Measurements from ENCODE around the gene OR2T1.
A peak's percentile ranks its signal among the peaks of the same experiment; 100 is the strongest.
"Not testable (repeated sequence)": the region's sequence is repeated elsewhere in the genome, so short reads cannot be mapped to it uniquely, and the experiment has no call there.

OR2T1 gene

GRCh38 chr1:248417854-248418253 is 15.0 kb downstream of the OR2T1 start:
- no peak for DNase-seq
- TF ChIP-seq POLR2A (IDR thresholded peaks at IDR 0.05; ENCODE audit: low read length) (no peak), GATA1 (IDR thresholded peaks at IDR 0.05; ENCODE audit: low read depth, low read length) (no peak)

- DNase-seq, result peak; percentile 7 to 8
- TF ChIP-seq POLR2A (IDR thresholded peaks at IDR 0.05; ENCODE audit: low read length), result no peak
- TF ChIP-seq GATA1 (IDR thresholded peaks at IDR 0.05; ENCODE audit: low read depth, low read length), result no peak
These were observed 18.5 kb downstream of the OR2T1 start for GRCh38 chr1:248421384-248421783.

GRCh38 chr1:248427526-248428191 is 24.8 kb downstream of the OR2T1 start:
- not testable (repeated sequence) for DNase-seq

GRCh38 chr1:248428192-248428533 is 25.3 kb downstream of the OR2T1 start:
- DNase-seq, result not testable (repeated sequence)

- DNase-seq, result not testable (repeated sequence)
These were observed 28.8 kb downstream of the OR2T1 start for GRCh38 chr1:248431683-248432082.

GRCh38 chr1:248432201-248432600 is 29.4 kb downstream of the OR2T1 start:
- DNase-seq, result not testable (repeated sequence)

- DNase-seq, result not testable (repeated sequence)
These were observed 31.1 kb downstream of the OR2T1 start for GRCh38 chr1:248433811-248434415.

- DNase-seq, result not testable (repeated sequence)
These were observed 32.1 kb downstream of the OR2T1 start for GRCh38 chr1:248434913-248435312.

- DNase-seq, result not testable (repeated sequence)
These were observed 33.5 kb downstream of the OR2T1 start for GRCh38 chr1:248436303-248436702.

GRCh38 chr1:248438668-248439067 is 35.8 kb downstream of the OR2T1 start:
- not testable (repeated sequence) for DNase-seq

GRCh38 chr1:248439283-248439682 is 36.4 kb downstream of the OR2T1 start:
- DNase-seq, result not testable (repeated sequence)

GRCh38 chr1:248442500-248443277 is 39.8 kb downstream of the OR2T1 start:
- not testable (repeated sequence) for DNase-seq

GRCh38 chr1:248444603-248445002 is 41.8 kb downstream of the OR2T1 start:
- not testable (repeated sequence) for DNase-seq

- not testable (repeated sequence) for DNase-seq
These were observed 42.6 kb downstream of the OR2T1 start, which contains the start of gene OR2T2 for GRCh38 chr1:248445399-248445798. TSS of gene OR2T2 (plus strand) at chr1:248445637. CDS start at chr1:248452798, 7,161 bp downstream.

- not testable (repeated sequence) for DNase-seq
These were observed 45.7 kb downstream of the OR2T1 start for GRCh38 chr1:248448409-248449074.

- not testable (repeated sequence) for DNase-seq
These were observed 47.1 kb downstream of the OR2T1 start for GRCh38 chr1:248449821-248450465.

- DNase-seq, result not testable (repeated sequence)
These were observed 47.8 kb downstream of the OR2T1 start for GRCh38 chr1:248450466-248451145.

- DNase-seq, result not testable (repeated sequence)
These were observed 50.8 kb downstream of the OR2T1 start for GRCh38 chr1:248453619-248454018.

GRCh38 chr1:248455045-248455444 is 52.2 kb downstream of the OR2T1 start:
- DNase-seq, result not testable (repeated sequence)

GRCh38 chr1:248456635-248457034 is 53.8 kb downstream of the OR2T1 start:
- not testable (repeated sequence) for DNase-seq
